Effector memory CD4-positive, alpha-beta T cell (primary cell): ENCODE measurements around the gene MAGI1.

ENCODE experiments used
- DNase-seq, 3 donors: peaks; one replicate each; pipeline ENCODE4 v3.0.0-alpha.2; 2020
- H3K27ac ChIP-seq: 2 replicates; pipeline ENCODE4 v1.7.0; 2013; ENCODE audit warnings: mild to moderate bottlenecking, low read length, moderate library complexity; ENCODE audit not compliant: insufficient read depth, poor library complexity, severe bottlenecking
- H3K27me3 ChIP-seq: replicated peaks from 2 replicates; pipeline ENCODE4 v1.7.0; 2013; ENCODE audit warnings: mild to moderate bottlenecking, low read length; ENCODE audit not compliant: insufficient read depth, control insufficient read depth, poor library complexity, severe bottlenecking
- H3K36me3 ChIP-seq: 2 replicates; pipeline ENCODE4 v1.7.0; 2013; ENCODE audit warnings: mild to moderate bottlenecking, low read length, moderate library complexity; ENCODE audit not compliant: control insufficient read depth, insufficient read depth
- H3K4me1 ChIP-seq: 2 replicates; pipeline ENCODE4 v1.7.0; 2013; ENCODE audit warnings: low read length, mild to moderate bottlenecking; ENCODE audit not compliant: control insufficient read depth, insufficient read depth, poor library complexity, severe bottlenecking
- H3K4me3 ChIP-seq: 2 replicates; pipeline ENCODE4 v1.7.0; 2013; ENCODE audit warnings: low read length, low read depth, mild to moderate bottlenecking; ENCODE audit not compliant: insufficient read depth, poor library complexity, severe bottlenecking
- H3K9me3 ChIP-seq: 2 replicates; pipeline ENCODE4 v1.7.0; 2013; ENCODE audit warnings: mild to moderate bottlenecking, low read length, moderate library complexity; ENCODE audit not compliant: control insufficient read depth

The MAGI1 gene

DNA sequence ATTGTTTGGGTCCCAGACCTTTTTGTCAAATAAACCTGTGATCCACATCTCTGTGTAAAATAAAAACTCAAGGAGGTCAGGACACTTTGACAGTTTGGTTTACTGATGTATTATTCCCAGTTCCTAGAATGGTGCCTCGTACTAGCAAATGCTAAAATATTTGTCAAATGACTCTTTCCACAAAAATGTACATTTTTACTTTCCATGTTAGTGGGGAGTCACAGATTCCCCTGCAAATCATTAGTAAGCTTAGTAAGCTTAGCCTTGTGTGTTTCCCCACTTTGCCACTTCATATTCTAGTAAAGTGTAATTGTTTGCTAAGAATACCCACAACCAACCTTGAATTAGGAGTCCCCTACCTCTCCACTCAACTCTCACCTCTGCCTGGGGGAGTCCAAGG is 2.4 kb upstream of the MAGI1 start:
- Histone ChIP-seq H3K27me3 (peaks cover 24% of the 10 kb centered on the region), H3K27ac (no peak overlapping the region), H3K4me3 (no peak overlapping the region), H3K36me3 (no peaks in the 10 kb centered on the region), H3K9me3 (no peaks in the 10 kb centered on the region), H3K4me1 (no peaks in the 10 kb centered on the region)
- DNase-seq, result no peak

- Histone ChIP-seq H3K27me3 (peaks cover 24% of the 10 kb centered on the region), H3K36me3 (no peaks in the 10 kb centered on the region), H3K4me3 (no peak overlapping the region), H3K9me3 (no peaks in the 10 kb centered on the region), H3K4me1 (no peaks in the 10 kb centered on the region), H3K27ac (no peak overlapping the region)
- no peak for DNase-seq
These were observed 821 bp upstream of the MAGI1 start for GRCh38 chr3:66039590-66039887.

- H3K9me3 ChIP-seq, result no peaks in the 10 kb centered on the region
- DNase-seq, result no peak
- H3K4me3 ChIP-seq, result no peak overlapping the region
- H3K4me1 ChIP-seq, result no peaks in the 10 kb centered on the region
- H3K27me3 ChIP-seq, result peaks cover 24% of the 10 kb centered on the region
- no peak overlapping the region for H3K27ac ChIP-seq
- no peaks in the 10 kb centered on the region for H3K36me3 ChIP-seq
These were observed 363 bp downstream of the MAGI1 start for GRCh38 chr3:66038384-66038725.

GRCh38 chr3:66037986-66038369 is 740 bp downstream of the MAGI1 start:
- no peaks in the 10 kb centered on the region for H3K4me1 ChIP-seq
- H3K9me3 ChIP-seq, result no peaks in the 10 kb centered on the region
- no peak overlapping the region for H3K4me3 ChIP-seq
- H3K27me3 ChIP-seq, result peaks cover 24% of the 10 kb centered on the region
- DNase-seq, result no peak
- H3K27ac ChIP-seq, result no peak overlapping the region
- H3K36me3 ChIP-seq, result no peaks in the 10 kb centered on the region

GRCh38 chr3:66037330-66037985 is 1.3 kb downstream of the MAGI1 start:
- DNase-seq, result no peak
- Histone ChIP-seq H3K36me3 (no peaks in the 10 kb centered on the region), H3K4me1 (no peaks in the 10 kb centered on the region), H3K27ac (no peak overlapping the region), H3K27me3 (peaks cover 24% of the 10 kb centered on the region), H3K9me3 (no peaks in the 10 kb centered on the region), H3K4me3 (no peak overlapping the region)

DNA sequence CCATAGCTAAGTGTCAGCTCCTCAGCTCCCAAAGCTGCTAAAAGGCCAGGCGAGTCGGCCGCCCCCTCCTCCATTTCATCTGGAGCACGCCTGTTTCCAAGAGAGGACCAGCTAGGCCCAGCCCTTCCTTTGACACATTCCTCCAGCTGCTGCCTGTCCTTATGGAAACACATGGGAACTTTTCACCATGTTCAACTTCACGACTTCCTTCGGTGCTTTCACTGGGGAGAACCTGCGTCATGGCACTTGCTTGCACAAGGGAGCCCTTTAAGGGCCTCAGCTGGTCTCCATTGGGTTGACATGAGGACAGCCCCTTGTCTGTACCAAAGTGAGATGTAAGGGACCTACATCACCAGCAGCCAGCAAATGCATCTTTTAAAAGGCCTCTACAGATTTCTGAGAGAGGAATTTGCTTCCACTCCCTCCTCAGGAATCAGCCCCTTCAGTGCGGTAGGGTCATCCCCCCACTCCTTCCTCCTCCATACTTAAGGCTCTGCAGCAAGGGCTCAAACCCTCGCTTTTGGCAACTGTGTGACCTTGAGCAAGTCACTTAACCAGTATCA is 2.1 kb downstream of the MAGI1 start:
- H3K36me3 ChIP-seq, result no peaks in the 10 kb centered on the region
- DNase-seq, result no peak
- H3K9me3 ChIP-seq, result no peaks in the 10 kb centered on the region
- H3K27me3 ChIP-seq, result peaks cover 24% of the 10 kb centered on the region
- H3K4me1 ChIP-seq, result no peaks in the 10 kb centered on the region
- H3K27ac ChIP-seq, result no peak overlapping the region
- H3K4me3 ChIP-seq, result no peak overlapping the region

DNA sequence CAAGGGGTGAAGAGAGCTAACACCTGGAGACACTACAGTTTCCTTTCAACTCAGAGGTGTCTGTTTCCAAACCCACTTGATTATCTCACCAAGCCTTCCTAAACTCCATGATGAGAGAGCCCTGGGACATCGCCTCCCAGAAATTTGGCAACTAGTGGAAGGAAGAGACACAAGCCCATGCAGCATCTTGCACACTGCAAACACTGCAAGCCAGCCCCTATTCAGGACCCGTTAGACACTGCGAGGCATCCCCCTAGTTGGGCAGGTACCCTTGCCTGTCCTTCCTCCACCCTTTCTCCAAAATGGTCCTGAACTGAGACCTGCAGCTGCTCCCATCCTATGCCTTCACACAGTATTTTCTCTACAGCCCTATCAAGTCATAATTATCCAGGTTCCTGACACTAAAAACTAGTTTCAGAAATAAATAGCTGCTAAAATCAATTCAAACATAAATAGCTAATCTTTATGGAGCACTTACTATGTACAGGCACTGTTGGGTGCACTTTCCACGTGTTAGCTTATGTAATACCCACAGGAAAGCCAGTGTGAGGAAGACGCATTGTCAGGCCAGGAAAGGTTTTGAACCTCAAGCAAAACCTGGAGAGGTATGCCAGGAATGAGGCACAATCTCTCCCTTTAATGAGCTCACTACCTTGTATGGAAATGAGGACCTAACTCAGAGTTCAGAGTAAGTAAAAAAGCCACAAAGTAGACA is 2.8 kb downstream of the MAGI1 start:
- Histone ChIP-seq H3K27me3 (peaks cover 24% of the 10 kb centered on the region), H3K9me3 (no peaks in the 10 kb centered on the region), H3K4me1 (no peaks in the 10 kb centered on the region), H3K27ac (no peak overlapping the region), H3K36me3 (no peaks in the 10 kb centered on the region), H3K4me3 (no peak overlapping the region)
- DNase-seq, result no peak

DNA sequence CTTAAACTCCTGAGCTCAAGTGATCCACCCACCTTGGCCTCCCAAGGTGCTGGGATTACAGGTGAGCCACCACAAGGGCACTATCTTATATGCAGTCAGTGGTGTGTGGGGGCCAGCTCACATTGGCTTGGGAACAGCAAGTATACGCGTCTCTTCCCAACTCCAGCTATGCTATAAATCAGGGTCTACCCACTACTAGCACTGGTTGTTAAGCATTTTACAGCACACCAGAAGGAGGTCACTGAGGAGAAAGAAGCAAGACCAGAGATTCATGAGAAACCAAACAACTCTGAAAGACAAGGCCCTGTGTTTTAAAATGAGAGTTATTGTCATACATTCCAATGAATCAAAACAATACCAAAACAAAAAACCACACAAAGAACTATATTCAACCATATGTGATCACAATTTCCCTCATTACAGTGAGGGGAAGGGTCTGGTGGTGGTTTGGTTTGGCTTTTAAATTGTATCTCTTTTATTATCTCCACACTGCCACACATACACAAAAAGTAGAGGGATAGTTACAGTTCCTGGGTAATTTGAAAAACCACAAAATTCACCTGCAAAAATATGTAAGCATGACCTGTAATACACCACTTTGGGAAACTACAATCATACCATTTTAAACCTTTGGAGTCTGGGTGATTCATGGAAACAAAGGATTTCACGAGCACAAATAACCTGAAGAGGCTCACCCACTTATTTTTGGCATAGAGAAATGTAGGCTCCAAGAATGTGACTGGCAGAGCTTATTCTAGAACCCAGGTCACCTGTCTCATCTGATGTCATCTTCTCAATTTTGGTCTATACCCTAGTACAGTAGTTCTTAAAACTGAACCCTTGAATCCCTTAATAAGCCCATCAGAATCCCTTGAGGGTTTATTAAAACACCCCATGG is 5.2 kb downstream of the MAGI1 start:
- H3K9me3 ChIP-seq, result no peaks in the 10 kb centered on the region
- no peak overlapping the region for H3K4me3 ChIP-seq
- H3K27ac ChIP-seq, result no peak overlapping the region
- no peaks in the 10 kb centered on the region for H3K4me1 ChIP-seq
- no peak for DNase-seq
- no peaks in the 10 kb centered on the region for H3K36me3 ChIP-seq
- peaks cover 11% of the 10 kb centered on the region for H3K27me3 ChIP-seq

- no peaks in the 10 kb centered on the region for H3K36me3 ChIP-seq
- no peaks in the 10 kb centered on the region for H3K9me3 ChIP-seq
- H3K4me3 ChIP-seq, result no peak overlapping the region
- H3K27ac ChIP-seq, result no peak overlapping the region
- no peak for DNase-seq
- H3K27me3 ChIP-seq, result peaks cover under 1% of the 10 kb centered on the region
- H3K4me1 ChIP-seq, result no peaks in the 10 kb centered on the region
These were observed 7.5 kb downstream of the MAGI1 start for GRCh38 chr3:66031102-66031698.
